Large intestine (tissue), 3 donors: Measurements from ENCODE around the gene ATXN3. TPM values are rescaled to one million over a fixed set of nuclear protein-coding genes. Genes with fewer than 3 reads are reported as not detected.
"Not testable (repeated sequence)": the region's sequence is repeated elsewhere in the genome, so short reads cannot be mapped to it uniquely, and the experiment has no call there.

Experiments
- DNase-seq, 2 donors: peaks; one replicate each; pipeline versions ENCODE4 v3.0.0 to v3.0.0-alpha.2; 2013
- H3K27ac ChIP-seq: one replicate; pipeline ENCODE4 v1.5.1; 2013; ENCODE audit warnings: low read length
- H3K27me3 ChIP-seq: 2 replicates; pipeline ENCODE4 v1.6.1; 2013; ENCODE audit warnings: low read length; ENCODE audit not compliant: control insufficient read depth, insufficient read depth
- H3K36me3 ChIP-seq: 2 replicates; pipeline ENCODE4 v1.6.1; 2013; ENCODE audit warnings: low read length; ENCODE audit not compliant: control insufficient read depth, insufficient read depth
- H3K4me1 ChIP-seq: one replicate; pipeline ENCODE4 v1.6.1; 2013; ENCODE audit warnings: low read length; ENCODE audit not compliant: control insufficient read depth, insufficient read depth
- H3K4me3 ChIP-seq: one replicate; pipeline ENCODE4 v1.5.1; 2013; ENCODE audit warnings: low read length
- H3K9me3 ChIP-seq: one replicate; pipeline ENCODE4 v1.6.1; 2013; ENCODE audit warnings: mild to moderate bottlenecking, low read depth, low read length, moderate library complexity; ENCODE audit not compliant: control insufficient read depth
- WGBS: methylation state at CpG from one replicate; pipeline ENCODE4 v1.1.5; 2013; ENCODE audit warnings: low lambda C conversion rate; ENCODE audit not compliant: insufficient coverage; 5-methylcytosine and 5-hydroxymethylcytosine counted together
- polyA plus RNA-seq: library from polyadenylated mRNA; unstranded; fragments of 120-200 nt; gene quantifications from one replicate; pipeline ENCODE4 v1.2.1, GENCODE V29; 2013

Gene ATXN3
- polyA plus RNA-seq, 1 donor = 19.4 TPM

- Histone ChIP-seq H3K4me3 (no peak overlapping the region), H3K36me3 (peaks cover 27% of the 10 kb centered on the region), H3K27ac (no peak overlapping the region), H3K4me1 (no peaks in the 10 kb centered on the region), H3K27me3 (no peaks in the 10 kb centered on the region), H3K9me3 (no peaks in the 10 kb centered on the region)
- 80% methylated on average over 1 of the region's 5 CpGs for WGBS
- DNase-seq = no peak
These were observed 17.9 kb downstream of the ATXN3 start for GRCh38 chr14:92088494-92088893.

DNA sequence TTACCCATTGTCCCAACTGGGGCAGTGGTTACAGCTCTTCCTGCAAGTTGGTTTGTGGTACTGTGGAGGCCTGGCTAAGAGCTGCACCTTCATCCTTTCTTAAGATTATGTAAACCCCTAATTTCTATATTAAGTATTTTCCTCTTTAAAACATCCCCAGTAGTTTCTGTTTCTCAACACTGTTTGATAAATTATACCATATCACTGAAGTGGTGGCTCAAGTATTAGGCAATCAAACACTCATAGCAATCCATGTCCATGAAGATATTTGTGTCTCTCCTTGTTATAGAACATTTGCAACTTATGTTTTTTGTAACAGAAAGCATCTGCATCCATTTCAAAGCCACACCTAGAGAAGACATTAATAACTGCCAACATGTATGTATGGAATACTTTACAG, 31.8 kb downstream of the ATXN3 start:
- H3K4me3 ChIP-seq = no peak overlapping the region
- H3K4me1 ChIP-seq = no peaks in the 10 kb centered on the region
- no peak overlapping the region for H3K27ac ChIP-seq
- H3K27me3 ChIP-seq = no peaks in the 10 kb centered on the region
- no peaks in the 10 kb centered on the region for H3K9me3 ChIP-seq
- no peak for DNase-seq
- H3K36me3 ChIP-seq = peaks cover 24% of the 10 kb centered on the region

- no peaks in the 10 kb centered on the region for H3K4me1 ChIP-seq
- no peaks in the 10 kb centered on the region for H3K36me3 ChIP-seq
- H3K9me3 ChIP-seq = no peaks in the 10 kb centered on the region
- no peak for DNase-seq
- no CpG with 5 or more reads among the region's 9 CpGs for WGBS
- H3K27me3 ChIP-seq = no peaks in the 10 kb centered on the region
- no peak overlapping the region for H3K27ac ChIP-seq
- no peak overlapping the region for H3K4me3 ChIP-seq
These were observed 48.1 kb downstream of the ATXN3 start for GRCh38 chr14:92058006-92058917.

GRCh38 chr14:92049781-92050180, 56.6 kb downstream of the ATXN3 start:
- H3K36me3 ChIP-seq = peaks cover 3% of the 10 kb centered on the region
- no peaks in the 10 kb centered on the region for H3K27me3 ChIP-seq
- no peak overlapping the region for H3K4me3 ChIP-seq
- peaks cover 3% of the 10 kb centered on the region for H3K9me3 ChIP-seq
- 80% methylated on average over 1 of the region's 3 CpGs for WGBS
- DNase-seq = no peak
- no peaks in the 10 kb centered on the region for H3K4me1 ChIP-seq
- H3K27ac ChIP-seq = no peak overlapping the region

DNA sequence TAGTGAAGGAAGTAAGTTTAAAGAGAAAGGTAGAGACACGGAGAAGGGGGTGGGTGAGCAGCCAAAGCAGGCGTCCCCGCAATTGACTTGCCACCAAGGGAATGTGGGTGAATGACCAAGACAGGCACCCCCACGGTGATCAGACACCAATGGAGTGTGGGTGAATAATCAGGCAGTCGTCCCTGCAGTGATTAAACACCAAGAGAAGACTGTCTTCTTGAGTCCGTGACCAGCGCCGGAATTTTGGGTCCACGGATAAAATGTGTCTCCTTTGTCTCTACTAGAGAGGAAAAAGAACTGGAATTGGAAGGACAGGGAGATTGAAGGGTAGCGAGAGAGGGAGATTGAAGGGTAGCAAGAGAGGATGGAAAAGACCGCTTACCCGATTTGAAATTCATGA, 57.2 kb downstream of the ATXN3 start:
- 100% methylated on average over 1 of the region's 12 CpGs for WGBS
- not testable (repeated sequence) for DNase-seq, H3K9me3 ChIP-seq, H3K36me3 ChIP-seq, H3K4me3 ChIP-seq, H3K27ac ChIP-seq, H3K4me1 ChIP-seq, H3K27me3 ChIP-seq

DNA sequence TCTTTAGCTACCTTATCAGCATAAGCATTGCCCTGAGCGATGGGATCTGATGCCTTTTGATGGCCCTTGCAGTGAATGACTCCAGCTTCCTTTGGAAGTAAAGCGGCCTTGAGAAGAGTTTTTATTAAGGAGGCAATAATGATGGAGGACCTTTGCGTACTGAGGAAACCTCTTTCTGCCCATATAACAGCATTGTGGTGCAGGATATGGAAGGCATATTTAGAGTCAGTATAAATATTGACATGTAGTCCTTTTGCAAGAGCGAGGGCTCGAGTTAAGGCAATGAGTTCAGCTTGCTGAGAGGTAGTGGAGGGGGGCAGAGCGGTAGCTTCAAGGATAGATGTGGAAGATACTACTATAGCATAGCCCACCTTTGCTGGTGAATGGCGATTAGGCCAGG, 60.5 kb downstream of the ATXN3 start:
- not testable (repeated sequence) for H3K27me3 ChIP-seq, H3K27ac ChIP-seq, H3K9me3 ChIP-seq, DNase-seq, H3K36me3 ChIP-seq, H3K4me1 ChIP-seq, H3K4me3 ChIP-seq
- WGBS = no CpG with 5 or more reads among the region's 7 CpGs

GRCh38 chr14:92041766-92042165, 64.6 kb downstream of the ATXN3 start:
- H3K4me3 ChIP-seq = not testable (repeated sequence)

GRCh38 chr14:92041203-92041602, 65.2 kb downstream of the ATXN3 start:
- H3K4me3 ChIP-seq = peak overlapping the region; percentile 88
- DNase-seq = no peak
- peak overlapping the region; percentile 98 for H3K27ac ChIP-seq
- no CpG with 5 or more reads among the region's 10 CpGs for WGBS
- no peaks in the 10 kb centered on the region for H3K36me3 ChIP-seq
- no peaks in the 10 kb centered on the region for H3K9me3 ChIP-seq
- peaks cover 5% of the 10 kb centered on the region for H3K4me1 ChIP-seq
- H3K27me3 ChIP-seq = no peaks in the 10 kb centered on the region

More at GRCh38 chr14:92041766-92042165, 64.6 kb downstream of the ATXN3 start:
- H3K36me3 ChIP-seq, DNase-seq, H3K4me1 ChIP-seq, H3K27ac ChIP-seq, H3K27me3 ChIP-seq, H3K9me3 ChIP-seq: not testable (repeated sequence)
- WGBS = no CpG with 5 or more reads among the region's 2 CpGs

DNA sequence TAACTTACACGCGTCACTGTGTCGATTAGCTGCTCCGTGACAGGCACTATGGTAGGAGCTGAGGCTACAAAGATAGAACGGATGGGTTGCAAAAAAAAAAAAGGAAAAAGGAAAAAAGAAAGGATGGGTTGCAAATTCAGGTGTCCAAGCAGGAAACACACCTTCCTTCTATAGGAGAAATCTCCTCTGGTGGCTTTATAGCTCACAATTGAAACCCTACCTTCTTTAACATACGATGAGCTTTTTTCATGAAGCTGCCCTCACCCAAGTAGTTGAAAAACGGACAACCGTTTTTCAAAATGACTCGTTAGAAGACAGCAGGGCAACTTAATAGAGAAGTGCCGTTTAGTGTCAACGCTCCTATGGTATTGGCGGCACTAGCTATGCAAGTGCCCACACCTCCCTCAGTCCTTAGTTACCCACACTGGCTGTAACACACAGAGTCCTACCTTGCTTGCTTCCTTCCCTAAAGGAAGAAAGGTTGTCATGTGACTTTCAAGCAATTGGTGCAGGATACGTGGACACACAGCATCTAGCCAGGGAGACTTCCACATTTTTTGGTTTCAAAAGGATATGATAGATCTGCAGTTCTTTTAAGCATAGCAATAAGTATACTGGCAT, 65.8 kb downstream of the ATXN3 start:
- Histone ChIP-seq H3K27ac (peak overlapping the region; percentile 98), H3K4me1 (peaks cover 5% of the 10 kb centered on the region), H3K4me3 (peak overlapping the region; percentile 88), H3K9me3 (no peaks in the 10 kb centered on the region), H3K36me3 (no peaks in the 10 kb centered on the region), H3K27me3 (no peaks in the 10 kb centered on the region)
- WGBS = no CpG with 5 or more reads among the region's 13 CpGs
- DNase-seq = peak; percentile 24 to 70

DNA sequence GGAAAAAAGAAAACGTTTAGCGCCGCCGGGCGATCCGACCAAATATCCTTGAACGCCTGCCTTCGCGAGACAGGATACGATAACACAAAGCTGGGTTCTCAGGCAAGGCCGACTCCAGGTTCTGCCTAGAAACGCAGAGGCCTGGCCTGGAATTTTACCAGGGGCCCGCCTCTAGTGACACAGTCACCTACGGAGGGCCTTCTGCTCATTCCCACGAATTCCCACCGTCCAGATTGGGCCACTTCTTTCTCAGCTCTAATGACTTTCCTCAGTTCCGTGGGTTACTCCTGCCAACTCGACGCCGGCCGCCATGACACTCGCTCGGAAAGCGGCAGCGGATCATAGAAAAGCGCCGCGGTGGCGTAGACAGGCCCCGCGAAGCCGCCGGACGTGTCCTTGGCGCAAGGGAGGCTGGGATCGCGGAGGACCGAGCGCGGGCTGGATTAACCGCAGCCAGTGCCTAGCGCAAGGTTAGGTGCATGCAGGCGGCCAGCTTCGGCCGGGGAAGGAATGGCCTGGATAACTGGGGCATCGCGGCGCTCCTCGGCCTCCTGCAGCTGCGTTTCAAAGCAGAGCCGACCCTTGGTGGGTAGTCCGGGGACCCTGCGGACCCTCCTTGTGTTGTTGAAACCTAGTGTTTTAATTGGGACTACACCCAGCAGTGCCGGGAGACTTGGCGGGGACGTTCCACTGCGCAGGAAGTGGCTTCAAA, 66.5 kb downstream of the ATXN3 start, which contains the start of gene TRIP11:
TSS of gene TRIP11 (minus strand) at position 341 of the 712 bp plus-strand sequence. CDS start 374 bp downstream, outside the sequence.
- no peaks in the 10 kb centered on the region for H3K27me3 ChIP-seq
- 0% methylated on average over 3 of the region's 57 CpGs for WGBS
- peak within 1 kb of the TSS; percentile 88 for H3K4me3 ChIP-seq
- DNase-seq = peak; percentile 92 to 96
- H3K9me3 ChIP-seq = no peaks in the 10 kb centered on the region
- peak within 1 kb of the TSS; percentile 98 for H3K27ac ChIP-seq
- H3K36me3 ChIP-seq = peaks cover under 1% of the 10 kb centered on the region
- H3K4me1 ChIP-seq = peaks cover 5% of the 10 kb centered on the region
